Tibial nerve (tissue), 4 donors: ENCODE measurements around the gene SORCS2.

Experiments used
- EP300 ChIP-seq, 2 donors: sonication (generic); formaldehyde crosslinking; IDR thresholded peaks; one replicate each; pipeline ENCODE4 v1.6.1; 2017; ENCODE audit warnings: antibody characterized with exemption in 2 of 2, mild to moderate bottlenecking in 1 of 2
- POLR2A ChIP-seq, 2 donors: fragments of 450-650 bp; IDR thresholded peaks; one replicate each; pipeline ENCODE4 v1.6.1; 2017; ENCODE audit warnings: antibody characterized with exemption in 2 of 2, mild to moderate bottlenecking in 2 of 2, moderate library complexity in 2 of 2
- TF ChIP-seq, protein P1 (sequence below), 5 experiments: fragments of 200-600 bp in 3 of 5; fragments of 450-650 bp in 2 of 5; sonication (generic) in 3 of 5; IDR thresholded peaks; one replicate each; pipeline ENCODE4 v1.5.1; 2016 to 2019; ENCODE audit warnings: antibody characterized with exemption in 5 of 5, mild to moderate bottlenecking in 3 of 5, moderate library complexity in 2 of 5

GRCh38 chr4:7425591-7426468 lies 233.5 kb downstream of the SORCS2 start:
- TF ChIP-seq, protein P1, sequence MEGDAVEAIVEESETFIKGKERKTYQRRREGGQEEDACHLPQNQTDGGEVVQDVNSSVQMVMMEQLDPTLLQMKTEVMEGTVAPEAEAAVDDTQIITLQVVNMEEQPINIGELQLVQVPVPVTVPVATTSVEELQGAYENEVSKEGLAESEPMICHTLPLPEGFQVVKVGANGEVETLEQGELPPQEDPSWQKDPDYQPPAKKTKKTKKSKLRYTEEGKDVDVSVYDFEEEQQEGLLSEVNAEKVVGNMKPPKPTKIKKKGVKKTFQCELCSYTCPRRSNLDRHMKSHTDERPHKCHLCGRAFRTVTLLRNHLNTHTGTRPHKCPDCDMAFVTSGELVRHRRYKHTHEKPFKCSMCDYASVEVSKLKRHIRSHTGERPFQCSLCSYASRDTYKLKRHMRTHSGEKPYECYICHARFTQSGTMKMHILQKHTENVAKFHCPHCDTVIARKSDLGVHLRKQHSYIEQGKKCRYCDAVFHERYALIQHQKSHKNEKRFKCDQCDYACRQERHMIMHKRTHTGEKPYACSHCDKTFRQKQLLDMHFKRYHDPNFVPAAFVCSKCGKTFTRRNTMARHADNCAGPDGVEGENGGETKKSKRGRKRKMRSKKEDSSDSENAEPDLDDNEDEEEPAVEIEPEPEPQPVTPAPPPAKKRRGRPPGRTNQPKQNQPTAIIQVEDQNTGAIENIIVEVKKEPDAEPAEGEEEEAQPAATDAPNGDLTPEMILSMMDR (IDR thresholded peaks at IDR 0.05), result no peak
- TF ChIP-seq POLR2A (IDR thresholded peaks at IDR 0.05) (no peak), EP300 (IDR thresholded peaks at IDR 0.05) (no peak)
